Activated gamma-delta T cell treated with Interleukin-2 at 50 U/mL for 16 hours (primary cell): ENCODE measurements around the gene SERP2.

Source experiments
- DNase-seq: peaks from one replicate; pipeline ENCODE4 v3.0.0-alpha.2; 2020

The SERP2 gene

GRCh38 chr13:44389060-44389666, 15.5 kb downstream of the SERP2 start:
- DNase-seq, result no peak

DNA sequence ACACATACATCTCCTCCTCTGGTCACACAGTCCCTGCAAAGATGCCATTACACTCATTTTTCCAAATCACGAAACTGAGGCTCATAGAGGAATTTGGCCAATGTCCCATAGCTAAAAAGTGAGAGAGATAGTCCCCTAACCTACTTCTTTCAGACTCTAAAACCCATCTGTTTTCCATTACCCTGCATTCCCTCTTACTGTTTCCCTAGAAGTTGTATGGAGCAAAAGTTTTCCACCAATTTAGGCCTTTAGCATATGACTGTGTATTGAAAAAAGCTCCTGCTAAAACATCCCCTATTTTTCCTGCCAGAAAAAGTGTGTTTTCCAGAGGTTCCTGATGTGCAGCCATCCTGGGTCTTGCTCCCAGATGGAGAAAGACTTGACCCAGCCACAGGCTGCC, 16.3 kb downstream of the SERP2 start:
- no peak for DNase-seq

- no peak for DNase-seq
Observed at GRCh38 chr13:44393391-44393790, 19.8 kb downstream of the SERP2 start.

GRCh38 chr13:44394658-44395057, 21.0 kb downstream of the SERP2 start:
- DNase-seq, result no peak

GRCh38 chr13:44395976-44396694, 22.5 kb downstream of the SERP2 start:
- no peak for DNase-seq

DNA sequence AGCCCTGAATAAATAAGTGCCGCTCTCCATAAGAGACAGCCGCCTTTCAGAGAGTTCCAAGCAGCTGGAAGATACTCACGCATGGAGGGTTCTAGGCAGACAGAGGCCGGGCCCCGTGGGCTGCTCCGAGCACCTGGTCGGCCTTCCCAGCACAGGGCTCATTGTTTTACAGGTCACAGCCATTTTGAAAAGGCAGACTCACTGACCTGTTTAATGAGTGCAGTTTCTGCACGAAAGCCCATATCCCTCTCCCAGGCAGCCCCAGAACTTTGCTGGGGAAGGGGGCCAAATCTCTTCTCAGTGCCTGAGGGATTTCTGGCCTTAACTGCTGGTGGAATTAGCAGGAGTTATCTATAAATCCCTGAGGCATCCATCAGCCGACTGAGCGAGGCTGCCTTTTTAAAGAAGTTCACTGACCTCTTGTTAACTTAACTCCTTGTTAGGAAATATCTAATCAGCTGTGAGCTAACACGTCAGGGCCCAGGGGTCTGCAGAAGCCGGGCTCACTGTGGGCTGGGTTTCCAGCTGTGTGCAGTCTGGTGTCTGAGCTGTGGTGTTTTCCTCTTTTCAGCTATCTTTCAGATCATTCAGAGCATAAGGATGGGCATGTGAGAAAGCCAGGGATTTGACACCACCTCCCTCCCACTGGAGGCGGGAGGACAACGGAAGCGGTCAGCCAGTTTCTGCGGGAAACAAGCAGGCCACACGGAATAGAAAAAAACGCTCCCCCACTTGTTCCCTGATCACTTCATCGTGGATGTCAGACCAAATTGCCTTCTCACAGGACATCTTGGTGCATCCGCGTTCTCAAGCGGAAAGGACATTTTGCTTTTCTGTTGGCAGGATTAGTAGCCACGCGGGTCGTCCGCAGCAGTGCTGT, 23.3 kb downstream of the SERP2 start:
- DNase-seq, result no peak

- DNase-seq, result no peak
Observed at GRCh38 chr13:44397766-44398223, 24.2 kb downstream of the SERP2 start.

DNA sequence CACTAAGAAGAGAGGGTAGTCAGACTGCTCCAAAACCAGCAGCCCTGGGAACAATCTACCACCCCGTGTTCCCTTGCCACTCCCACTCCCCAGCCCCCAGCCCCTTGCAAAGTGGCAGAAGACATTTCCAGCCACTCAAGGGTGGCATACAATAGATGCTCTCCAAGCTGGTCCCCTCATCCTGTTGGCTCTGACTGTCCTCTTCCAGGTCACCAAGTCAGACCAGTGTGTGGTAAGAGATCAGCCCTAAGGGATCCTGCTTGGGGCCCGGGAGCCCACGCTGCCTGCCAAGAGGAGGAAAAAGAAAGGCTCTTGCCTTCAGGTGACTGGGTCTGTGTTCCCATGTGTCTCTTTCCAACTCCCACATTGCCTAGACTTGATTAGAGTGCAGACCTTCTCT, 25.0 kb downstream of the SERP2 start:
- no peak for DNase-seq

DNA sequence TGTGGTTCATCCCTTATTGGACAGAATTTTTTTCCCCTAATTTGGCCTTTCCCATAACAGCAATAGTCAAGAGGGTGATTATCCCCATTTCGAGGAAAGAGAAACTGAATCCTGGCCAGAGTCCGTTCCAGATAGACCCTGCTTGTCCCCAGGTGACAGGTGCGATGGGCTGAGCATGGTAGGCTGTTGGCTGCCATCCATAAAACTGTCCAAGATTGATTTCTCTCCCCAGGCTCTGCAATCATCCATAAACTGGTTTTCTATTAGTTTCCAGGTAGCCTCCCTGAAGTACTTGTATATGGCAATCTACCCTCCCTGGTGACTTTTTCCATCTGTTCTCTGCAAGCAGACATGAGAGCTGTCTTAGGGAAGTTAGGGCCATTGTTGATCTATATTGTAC, 25.4 kb downstream of the SERP2 start:
- no peak for DNase-seq

GRCh38 chr13:44400736-44401135, 27.1 kb downstream of the SERP2 start:
- no peak for DNase-seq

DNA sequence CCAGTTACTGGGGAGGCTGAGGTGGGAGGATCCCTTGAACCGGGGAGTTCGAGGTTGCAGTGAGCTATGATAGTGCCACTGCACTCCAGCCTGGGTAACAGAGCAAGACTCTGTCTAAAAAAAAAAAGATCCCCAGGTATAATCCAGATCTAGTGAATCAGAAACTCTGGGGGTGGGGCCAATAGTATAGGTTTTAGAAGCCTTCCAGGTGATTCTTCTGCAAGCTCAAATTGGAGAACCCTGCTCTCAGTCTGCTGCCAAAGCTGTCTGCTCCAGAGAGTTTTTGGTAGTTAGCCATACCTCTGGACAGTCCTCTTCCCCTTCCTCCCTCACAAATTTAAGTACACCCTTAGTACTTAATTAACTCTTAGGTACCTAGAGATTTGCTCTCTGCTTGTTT, 28.0 kb downstream of the SERP2 start:
- no peak for DNase-seq

DNA sequence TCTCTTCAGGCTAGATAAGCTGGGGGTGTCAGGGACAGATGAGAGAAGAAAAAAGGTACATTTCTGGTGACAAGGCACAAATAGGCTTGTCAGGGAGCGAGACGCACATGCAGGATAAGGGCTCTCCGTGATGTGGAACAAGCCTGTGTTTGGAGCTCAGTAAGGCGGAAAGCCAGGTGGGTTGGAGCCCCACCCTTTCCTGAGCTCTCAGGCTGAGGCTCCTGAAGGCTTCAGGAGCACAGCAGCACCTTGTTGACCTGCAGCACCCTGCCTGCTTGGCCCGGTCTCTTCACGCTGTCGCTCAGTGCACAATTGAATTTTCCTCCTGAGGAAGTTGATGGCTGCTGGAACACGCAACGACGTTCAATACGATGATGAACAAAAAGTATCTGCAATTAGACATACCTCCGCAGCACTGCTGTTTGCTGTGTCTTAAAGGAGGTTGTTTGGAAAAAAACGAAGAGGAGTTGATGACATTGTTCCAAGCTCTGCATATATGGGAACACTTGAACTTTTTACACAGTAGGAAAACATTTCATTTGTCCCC, 29.3 kb downstream of the SERP2 start:
- DNase-seq, result no peak

- DNase-seq, result no peak
Observed at GRCh38 chr13:44403461-44404056, 29.9 kb downstream of the SERP2 start.

DNA sequence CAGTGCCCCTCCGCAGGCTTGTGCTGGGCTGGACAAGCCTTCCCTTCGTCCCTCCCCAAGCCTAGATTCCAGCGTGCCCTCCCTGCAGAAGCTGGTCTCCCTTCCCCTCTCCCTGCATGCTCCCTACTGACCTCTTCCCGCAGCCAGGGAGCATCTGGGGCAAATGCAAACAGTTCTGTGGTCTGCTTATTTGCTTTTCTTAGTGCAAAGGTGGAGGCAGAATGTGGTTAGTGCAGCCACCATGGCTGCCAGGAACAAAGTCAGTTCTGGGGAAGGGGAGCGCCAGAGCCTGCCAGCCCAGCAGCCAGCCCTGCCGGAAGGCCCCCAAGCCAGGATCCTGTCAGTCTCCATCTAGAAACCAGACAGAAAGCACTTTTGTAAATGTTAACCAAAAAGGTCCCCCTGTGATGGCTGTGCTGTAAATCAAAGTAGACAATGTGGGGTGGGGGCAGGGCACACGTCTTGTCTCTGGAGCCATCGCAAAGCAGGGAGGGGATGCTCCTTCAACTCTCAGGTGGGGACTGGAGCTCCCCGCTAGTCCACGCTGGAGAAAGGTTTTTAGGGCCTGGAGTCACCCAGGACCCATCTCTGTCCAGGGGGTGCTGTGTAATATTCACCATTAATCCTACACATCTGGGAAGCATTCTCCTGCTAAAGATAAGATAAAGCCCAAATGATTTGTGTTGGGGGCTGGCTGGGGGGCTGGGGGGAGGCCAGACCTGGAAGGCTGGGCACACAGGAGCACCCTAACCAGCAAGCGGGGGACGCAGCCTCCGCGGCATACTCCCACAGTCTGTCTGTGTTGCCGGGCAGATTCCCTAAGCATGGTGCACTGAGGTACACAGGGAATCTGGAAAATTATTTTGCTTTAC, 30.9 kb downstream of the SERP2 start:
- no peak for DNase-seq

- DNase-seq, result no peak
Observed at GRCh38 chr13:44406617-44407016, 33.0 kb downstream of the SERP2 start.

GRCh38 chr13:44407379-44407778, 33.8 kb downstream of the SERP2 start:
- no peak for DNase-seq

GRCh38 chr13:44407891-44408290, 34.3 kb downstream of the SERP2 start:
- no peak for DNase-seq

DNA sequence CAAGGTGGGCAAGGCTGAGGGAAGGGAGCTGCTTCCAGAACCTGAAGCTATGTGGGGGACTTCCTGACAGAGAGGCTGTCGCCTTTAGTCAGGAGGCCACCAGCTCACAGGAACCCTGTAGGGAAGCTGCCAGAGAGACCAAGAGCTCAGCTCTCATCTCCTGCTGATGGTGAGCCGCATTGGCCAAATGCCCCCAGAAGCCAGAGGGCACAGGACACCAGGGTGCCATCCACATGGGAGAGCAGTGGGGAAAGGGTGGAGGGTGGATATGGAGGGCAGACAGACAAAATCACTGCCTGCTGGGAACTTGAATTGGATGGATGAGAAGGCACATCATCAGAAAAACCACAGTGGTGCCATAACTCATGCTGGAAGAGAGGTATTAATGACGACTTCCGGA, 36.0 kb downstream of the SERP2 start:
- DNase-seq, result no peak

- no peak for DNase-seq
Observed at GRCh38 chr13:44410328-44410859, 36.8 kb downstream of the SERP2 start.

GRCh38 chr13:44411841-44412240, 38.2 kb downstream of the SERP2 start:
- DNase-seq, result no peak

GRCh38 chr13:44412346-44412935, 38.8 kb downstream of the SERP2 start:
- DNase-seq, result no peak
